Endodermal cell (in vitro differentiated cells): Measurements from ENCODE around the gene HMGXB3. TPM values are rescaled to one million over a fixed set of nuclear protein-coding genes. Genes with fewer than 3 reads are reported as not detected.

Experiments
- DNase-seq: peaks from one replicate; pipeline ENCODE4 v3.0.0-alpha.2; 2017
- H3K27ac ChIP-seq: 2 replicates; pipeline ENCODE4 v1.5.1; 2013; ENCODE audit warnings: mild to moderate bottlenecking, low read depth, low read length, moderate library complexity
- H3K27me3 ChIP-seq: 2 replicates; pipeline ENCODE4 v1.6.1; 2013; ENCODE audit warnings: mild to moderate bottlenecking, low read length, moderate library complexity; ENCODE audit not compliant: insufficient read depth, control insufficient read depth, poor library complexity, severe bottlenecking
- H3K36me3 ChIP-seq: 2 replicates; pipeline ENCODE4 v1.7.0; 2013; ENCODE audit warnings: mild to moderate bottlenecking, low read length, moderate library complexity; ENCODE audit not compliant: control insufficient read depth, insufficient read depth
- H3K4me1 ChIP-seq: one replicate; pipeline ENCODE4 v1.7.0; 2013; ENCODE audit warnings: low read length; ENCODE audit not compliant: control insufficient read depth, insufficient read depth
- H3K4me3 ChIP-seq: 2 replicates; pipeline ENCODE4 v1.5.1; 2013; ENCODE audit warnings: mild to moderate bottlenecking, low read length, moderate library complexity
- H3K9ac ChIP-seq: 2 replicates; pipeline ENCODE4 v1.6.1; 2013; ENCODE audit warnings: mild to moderate bottlenecking, low read length, moderate library complexity; ENCODE audit not compliant: poor library complexity, severe bottlenecking; ENCODE audit errors: extremely low read depth
- H3K9me3 ChIP-seq: 2 replicates; pipeline ENCODE4 v1.6.1; 2013; ENCODE audit warnings: mild to moderate bottlenecking, low read length, moderate library complexity; ENCODE audit not compliant: control insufficient read depth
- H3K27ac Mint-ChIP-seq: 2 replicates; pipeline ENCODE4 v1.8.0; 2020; ENCODE audit warnings: mixed read lengths
- H3K27me3 Mint-ChIP-seq: 2 replicates; pipeline ENCODE4 v1.8.0; 2021; ENCODE audit warnings: mild to moderate bottlenecking, mixed read lengths; ENCODE audit not compliant: insufficient read depth
- H3K36me3 Mint-ChIP-seq: 2 replicates; pipeline ENCODE4 v1.8.0; 2020; ENCODE audit warnings: low read depth, mixed read lengths
- H3K4me1 Mint-ChIP-seq: 2 replicates; pipeline ENCODE4 v1.8.0; 2020; ENCODE audit warnings: mixed read lengths
- H3K4me3 Mint-ChIP-seq: 2 replicates; pipeline ENCODE4 v1.8.0; 2020; ENCODE audit warnings: mild to moderate bottlenecking, moderate library complexity, mixed read lengths
- H3K9me3 Mint-ChIP-seq: 2 replicates; pipeline ENCODE4 v1.8.0; 2020; ENCODE audit warnings: mild to moderate bottlenecking, mixed read lengths
- CTCF ChIP-seq: fragments of 200-600 bp; sonication (generic); conservative IDR thresholded peaks from 2 replicates; pipeline ENCODE4 v1.5.0; 2021; ENCODE audit warnings: antibody characterized with exemption, mild to moderate bottlenecking
- WGBS, 2 experiments: methylation state at CpG; one replicate each; pipeline versions ENCODE4 v1.1.5 to v1.1.7; 2013; ENCODE audit warnings: missing lambda C conversion rate in 2 of 2, mixed read lengths in 1 of 2; ENCODE audit not compliant: insufficient coverage in 1 of 2, insufficient read length in 1 of 2; 5-methylcytosine and 5-hydroxymethylcytosine counted together
- total RNA-seq, 2 donors: library from RNA; stranded (reverse); fragmentation: NEBNext Ultra II Directional in 1 of 2; extraction: Animal tissue kit (Norgen Biotek cat#: 25700) in 1 of 2; gene quantifications; 2 replicates in 1 of 2; 3 replicates in 1 of 2; pipeline ENCODE4 v1.2.1, GENCODE V29; 2021

HMGXB3 gene
- total RNA-seq, 2 donors from 2014 or later: 41.0 to 43.5 TPM

GRCh38 chr5:150053713-150054392 is 53.3 kb downstream of the HMGXB3 start:
- no peak overlapping the region for H3K27ac Mint-ChIP-seq
- no peak overlapping the region for H3K4me3 Mint-ChIP-seq
- peaks cover 14% of the 10 kb centered on the region for H3K4me1 Mint-ChIP-seq
- H3K27me3 Mint-ChIP-seq: peaks cover 2% of the 10 kb centered on the region
- H3K9ac ChIP-seq: no peak overlapping the region
- peaks cover 50% of the 10 kb centered on the region for H3K36me3 Mint-ChIP-seq
- WGBS, 2 experiments: 90 to 95% methylated on average over 4 to 14 of the region's 14 CpGs
- H3K36me3 ChIP-seq: peaks cover 65% of the 10 kb centered on the region
- H3K4me3 ChIP-seq: no peak overlapping the region
- no peaks in the 10 kb centered on the region for H3K27me3 ChIP-seq
- H3K9me3 Mint-ChIP-seq: no peaks in the 10 kb centered on the region
- no peaks in the 10 kb centered on the region for H3K9me3 ChIP-seq
- DNase-seq: peak; percentile 33
- H3K27ac ChIP-seq: no peak overlapping the region
- peaks cover 8% of the 10 kb centered on the region for H3K4me1 ChIP-seq
- no peak for TF ChIP-seq CTCF

- Mint-ChIP-seq H3K4me3 (no peak overlapping the region), H3K27me3 (peaks cover 5% of the 10 kb centered on the region), H3K4me1 (peaks cover 14% of the 10 kb centered on the region), H3K27ac (no peak overlapping the region), H3K36me3 (peaks cover 43% of the 10 kb centered on the region), H3K9me3 (no peaks in the 10 kb centered on the region)
- WGBS, 2 experiments: 98 to 100% methylated on average over 1 to 2 of the region's 2 CpGs
- peaks cover 59% of the 10 kb centered on the region for H3K36me3 ChIP-seq
- TF ChIP-seq CTCF: no peak
- no peak for DNase-seq
- no peaks in the 10 kb centered on the region for H3K27me3 ChIP-seq
- H3K27ac ChIP-seq: no peak overlapping the region
- no peak overlapping the region for H3K4me3 ChIP-seq
- peaks cover 8% of the 10 kb centered on the region for H3K4me1 ChIP-seq
- no peak overlapping the region for H3K9ac ChIP-seq
- H3K9me3 ChIP-seq: no peaks in the 10 kb centered on the region
These were observed 54.0 kb downstream of the HMGXB3 start for GRCh38 chr5:150054569-150054968.

GRCh38 chr5:150055326-150056074 is 55.0 kb downstream of the HMGXB3 start:
- no peak overlapping the region for H3K27ac ChIP-seq
- peaks cover 50% of the 10 kb centered on the region for H3K36me3 ChIP-seq
- Mint-ChIP-seq H3K36me3 (peaks cover 38% of the 10 kb centered on the region), H3K9me3 (no peaks in the 10 kb centered on the region), H3K4me1 (peaks cover 14% of the 10 kb centered on the region), H3K4me3 (no peak overlapping the region), H3K27me3 (peaks cover 10% of the 10 kb centered on the region), H3K27ac (no peak overlapping the region)
- no peak overlapping the region for H3K9ac ChIP-seq
- H3K4me1 ChIP-seq: peaks cover 8% of the 10 kb centered on the region
- TF ChIP-seq CTCF: no peak
- 96 to 100% methylated on average over 10 to 14 of the region's 14 CpGs for WGBS, 2 experiments
- no peaks in the 10 kb centered on the region for H3K9me3 ChIP-seq
- H3K4me3 ChIP-seq: no peak overlapping the region
- H3K27me3 ChIP-seq: no peaks in the 10 kb centered on the region
- no peak for DNase-seq
